Erythroblast (primary cell): ENCODE data around the gene EIF4G3.

Experiments used
- GATA1 ChIP-seq: IDR thresholded peaks from 2 replicates; pipeline ENCODE4 v1.6.1; 2011; ENCODE audit warnings: low read depth, mild to moderate bottlenecking, control low read depth, low read length, moderate library complexity
- POLR2A ChIP-seq: IDR thresholded peaks from 2 replicates; pipeline ENCODE4 v1.6.1; 2011; ENCODE audit warnings: mild to moderate bottlenecking, low read length

GRCh38 chr1:21117597-21118001, 59.1 kb downstream of the EIF4G3 start:
- TF ChIP-seq POLR2A (no peak), GATA1 (no peak)
